ENCODE measurements around the gene SPINK4. TPM values are rescaled to one million over a fixed set of nuclear protein-coding genes. Genes with fewer than 3 reads are reported as not detected.

SPINK4 gene
- total RNA-seq, 1 experiment from 2014 or later, result not detected

GRCh38 chr9:33273266-33273971 is 33.5 kb downstream of the SPINK4 start:
- Histone ChIP-seq H4K20me1 (ENCODE audit: control insufficient read depth, insufficient read depth, insufficient read length) (no peaks in the 10 kb centered on the region), H3K79me1 (ENCODE audit: insufficient read depth, low read depth, low read length, poor library complexity, severe bottlenecking) (no peaks in the 10 kb centered on the region), H2AK5ac (ENCODE audit: insufficient read length, low read length) (no peak overlapping the region), H4K5ac (ENCODE audit: insufficient read length, low read depth, low read length) (no peak overlapping the region), H3K4me1 (ENCODE audit: insufficient read depth, low read length) (no peaks in the 10 kb centered on the region), H2BK5ac (ENCODE audit: insufficient read length, low read length) (no peak overlapping the region), H3K23me2 (ENCODE audit: insufficient read length, low read depth, low read length, poor library complexity, severe bottlenecking) (no peaks in the 10 kb centered on the region), H2BK12ac (ENCODE audit: insufficient read length, low read depth, low read length) (no peak overlapping the region), H3K56ac (ENCODE audit: insufficient read length, low read depth, low read length) (no peak overlapping the region), H3K27me3 (ENCODE audit: insufficient read depth, low read length) (no peaks in the 10 kb centered on the region), H2BK15ac (ENCODE audit: low read depth, low read length) (no peak overlapping the region), H3K4me2 (ENCODE audit: insufficient read depth, insufficient read length, low read length) (no peak overlapping the region), H3K9me3 (ENCODE audit: control insufficient read depth, low read depth, low read length) (no peaks in the 10 kb centered on the region), H2BK20ac (ENCODE audit: low read depth, low read length, poor library complexity, severe bottlenecking) (no peak overlapping the region), H3K18ac (ENCODE audit: insufficient read length, low read depth, low read length) (no peak overlapping the region), H4K8ac (replicated peaks; ENCODE audit: insufficient read length, low read depth, low read length) (no peak overlapping the region), H3K4ac (ENCODE audit: low read depth, low read length) (no peak overlapping the region), H3K14ac (ENCODE audit: insufficient read depth, low read length) (no peak overlapping the region), H3K27ac (ENCODE audit: insufficient read length, low read depth, low read length) (no peak overlapping the region), H4K91ac (ENCODE audit: insufficient read length, low read depth, low read length) (no peak overlapping the region), H3K79me2 (ENCODE audit: insufficient read depth, low read length) (no peaks in the 10 kb centered on the region), H2BK120ac (ENCODE audit: low read depth, low read length, poor library complexity, severe bottlenecking) (no peak overlapping the region), H3K23ac (ENCODE audit: insufficient read length, low read depth, low read length) (no peak overlapping the region), H3K9ac (ENCODE audit: extremely low read depth, insufficient read length, low read length) (no peak overlapping the region), H2AFZ (ENCODE audit: low read length) (no peak overlapping the region), H3T11ph (ENCODE audit: low read length) (no peak overlapping the region)
- Mint-ChIP-seq H3K4me1 (no peaks in the 10 kb centered on the region), H3K27me3 (ENCODE audit: low read depth) (no peaks in the 10 kb centered on the region), H3K27ac (no peak overlapping the region), H3K9me3 (no peaks in the 10 kb centered on the region), H3K4me3 (no peak overlapping the region), H3K36me3 (ENCODE audit: insufficient read depth in 1 of 3, low read depth in 3 of 3) (peaks cover 16 to 69% (median 56%) of the 10 kb centered on the region in 3 experiments; a peak in 6 of 7 replicates)
- no peak for DNase-seq
- WGBS (ENCODE audit: extremely low coverage, insufficient read length, low lambda C conversion rate), result no CpG with 5 or more reads among the region's 3 CpGs
- TF ChIP-seq CTCF (conservative IDR thresholded peaks at IDR 0.05), result no peak
